Peyer's patch (tissue), 4 donors: Measurements from ENCODE around the gene HIBCH. TPM values are rescaled to one million over a fixed set of nuclear protein-coding genes. Genes with fewer than 3 reads are reported as not detected.

Experiments
- DNase-seq, 3 donors: peaks; one replicate each; pipeline ENCODE4 v3.0.0-alpha.2; 2017 to 2019
- H3K27ac ChIP-seq, 4 donors: fragments of 200-600 bp; sonication (generic); one replicate each; pipeline ENCODE4 v1.5.1; 2016 to 2019
- H3K27me3 ChIP-seq, 2 donors: fragments of 200-600 bp; sonication (generic); one replicate each; pipeline ENCODE4 v1.5.1; 2019
- H3K36me3 ChIP-seq, 3 donors: fragments of 200-600 bp; sonication (generic); one replicate each; pipeline ENCODE4 v1.5.1; 2016 to 2019
- H3K4me1 ChIP-seq, 4 donors: fragments of 200-600 bp; sonication (generic); one replicate each; pipeline ENCODE4 v1.5.1; 2016 to 2019
- H3K4me3 ChIP-seq, 4 donors: fragments of 200-600 bp; sonication (generic); 1 replicate in 3 of 4; 2 replicates in 1 of 4; pipeline ENCODE4 v1.5.1; 2016 to 2019; ENCODE audit warnings: mild to moderate bottlenecking in 1 of 4
- H3K9me3 ChIP-seq, 4 donors: fragments of 200-600 bp; sonication (generic); one replicate each; pipeline ENCODE4 v1.5.1; 2016 to 2019; ENCODE audit warnings: mild to moderate bottlenecking in 1 of 4
- CTCF ChIP-seq, 6 experiments: fragments of 450-650 bp in 4 of 6; fragments of 200-600 bp in 2 of 6; sonication (generic) in 1 of 6; IDR thresholded peaks; one replicate each; pipeline ENCODE4 v1.5.1; 2017 to 2019; ENCODE audit warnings: antibody characterized with exemption in 6 of 6, mild to moderate bottlenecking in 3 of 6, moderate library complexity in 1 of 6
- POLR2A ChIP-seq, 2 donors: fragments of 450-650 bp; IDR thresholded peaks; one replicate each; pipeline ENCODE4 v1.5.1; 2017; ENCODE audit warnings: antibody characterized with exemption in 2 of 2, mild to moderate bottlenecking in 2 of 2, moderate library complexity in 2 of 2
- total RNA-seq, 4 donors: library from RNA; depleted of rRNA; stranded (reverse); fragments of >200 nt; gene quantifications; one replicate each; pipeline ENCODE4 v1.1.0, GENCODE V29; 2016

The HIBCH gene
- total RNA-seq, 4 donors from 2014 or later: 20.0 to 38.8 (median 27.4) TPM

- DNase-seq: no peak
- no peak for TF ChIP-seq POLR2A (IDR thresholded peaks at IDR 0.05)
- TF ChIP-seq CTCF (IDR thresholded peaks at IDR 0.05): no peak
- H3K27ac ChIP-seq: no peak overlapping the region
- no peak overlapping the region for H3K4me3 ChIP-seq
- peaks cover 0 to 14% (median 0%) of the 10 kb centered on the region in 4 donors for H3K4me1 ChIP-seq
- H3K36me3 ChIP-seq: no peaks in the 10 kb centered on the region
- H3K27me3 ChIP-seq: no peaks in the 10 kb centered on the region
- no peaks in the 10 kb centered on the region for H3K9me3 ChIP-seq
These were observed 163.0 kb downstream of the HIBCH start for GRCh38 chr2:190156530-190157212.

Other genes with a start within 250 kb of the HIBCH start
- 10 to 100 TPM; 10.7 to 37.9 (median 32.1) TPM for gene INPP1, start 23.8 kb upstream of the HIBCH start, total RNA-seq
- gene MFSD6, start 88.5 kb upstream of the HIBCH start, total RNA-seq: 100 to 1,000 TPM in 3 of 4 donors, 10 to 100 TPM in 1; 40.4 to 184 (median 119) TPM
- gene NEMP2, start 214.9 kb upstream of the HIBCH start, total RNA-seq: 10 to 100 TPM in 1 of 4 donors, 1 to 10 TPM in 2, under 1 TPM in 1; 0.85 to 11.6 (median 1.8) TPM